Stomach (tissue), 9 donors: ENCODE data around the gene KCNK5. TPM values are rescaled to one million over a fixed set of nuclear protein-coding genes. Genes with fewer than 3 reads are reported as not detected.

Experiments
- DNase-seq, 2 donors: peaks; one replicate each; pipeline versions ENCODE4 v3.0.0 to v3.0.0-alpha.2; 2013 to 2019
- H3K27ac ChIP-seq, 5 donors: fragments of 200-600 bp in 4 of 5; sonication (generic) in 4 of 5; one replicate each; pipeline ENCODE4 v1.5.1; 2013 to 2019; ENCODE audit warnings: mild to moderate bottlenecking in 1 of 5, moderate library complexity in 1 of 5
- H3K27me3 ChIP-seq, 3 donors: fragments of 200-600 bp; sonication (generic); one replicate each; pipeline ENCODE4 v1.5.1; 2017 to 2019; ENCODE audit warnings: mixed run types in 1 of 3
- H3K36me3 ChIP-seq, 4 donors: fragments of 200-600 bp; sonication (generic); 1 replicate in 3 of 4; 2 replicates in 1 of 4; pipeline ENCODE4 v1.5.1; 2016 to 2019
- H3K4me1 ChIP-seq, 4 donors: fragments of 200-600 bp; sonication (generic); one replicate each; pipeline ENCODE4 v1.5.1; 2016 to 2019
- H3K4me3 ChIP-seq, 4 donors: fragments of 200-600 bp; sonication (generic) in 3 of 4; one replicate each; pipeline ENCODE4 v1.5.1; 2016 to 2019; ENCODE audit warnings: mild to moderate bottlenecking in 1 of 4
- H3K9me3 ChIP-seq, 4 donors: fragments of 200-600 bp; sonication (generic); one replicate each; pipeline ENCODE4 v1.5.1; 2016 to 2019
- EP300 ChIP-seq: sonication (generic); formaldehyde crosslinking; IDR thresholded peaks from one replicate; pipeline ENCODE4 v1.6.1; 2017; ENCODE audit warnings: antibody characterized with exemption
- POLR2A ChIP-seq, 4 donors: fragments of 450-650 bp; IDR thresholded peaks; one replicate each; pipeline ENCODE4 v1.6.1; 2016; ENCODE audit warnings: antibody characterized with exemption in 4 of 4, control low read depth in 2 of 4, mild to moderate bottlenecking in 1 of 4, moderate library complexity in 1 of 4
- POLR2AphosphoS5 ChIP-seq, 3 donors: sonication (generic); formaldehyde crosslinking; IDR thresholded peaks; one replicate each; pipeline ENCODE4 v1.6.1; 2016; ENCODE audit warnings: antibody characterized with exemption in 3 of 3
- WGBS, 5 donors: extraction: QIAGEN DNeasy Blood & Tissue Kit in 3 of 5; methylation state at CpG; one replicate each; pipeline versions ENCODE4 v1.1.5 to v1.1.7; 2013 to 2018; 5-methylcytosine and 5-hydroxymethylcytosine counted together
- intact Hi-C: fragments of 100-400 bp; cut with DNase I; formaldehyde crosslinking; loops from one replicate; pipeline ENCODE4 v1.15.1; 2023; ENCODE audit warnings: low total_unique reads
- polyA plus RNA-seq, 3 donors: library from polyadenylated mRNA; stranded (reverse); fragments of 200-250 nt; gene quantifications; one replicate each; pipeline ENCODE4 v1.2.3, GENCODE V29; 2013
- total RNA-seq, 5 donors: library from RNA; depleted of rRNA; stranded (reverse); fragments of >200 nt; gene quantifications; one replicate each; pipeline versions ENCODE4 v1.1.0 to v1.2.3, GENCODE V29; 2014 to 2016
- TF ChIP-seq, protein P1 (sequence below), 7 experiments: fragments of 450-650 bp in 4 of 7; fragments of 200-600 bp in 3 of 7; sonication (generic) in 3 of 7; IDR thresholded peaks; one replicate each; pipeline ENCODE4 v1.5.1; 2016 to 2019; ENCODE audit warnings: antibody characterized with exemption in 7 of 7, control low read depth in 2 of 7, mild to moderate bottlenecking in 1 of 7
- donor health status: healthy with polysubstance abuse.
- donor health status: Bipolar disorder and iron deficiency.
- donor health status: healthy.

The KCNK5 gene
- total and polyA plus RNA-seq, 8 donors = 4.9 to 30.7 (median 10.3) TPM

DNA sequence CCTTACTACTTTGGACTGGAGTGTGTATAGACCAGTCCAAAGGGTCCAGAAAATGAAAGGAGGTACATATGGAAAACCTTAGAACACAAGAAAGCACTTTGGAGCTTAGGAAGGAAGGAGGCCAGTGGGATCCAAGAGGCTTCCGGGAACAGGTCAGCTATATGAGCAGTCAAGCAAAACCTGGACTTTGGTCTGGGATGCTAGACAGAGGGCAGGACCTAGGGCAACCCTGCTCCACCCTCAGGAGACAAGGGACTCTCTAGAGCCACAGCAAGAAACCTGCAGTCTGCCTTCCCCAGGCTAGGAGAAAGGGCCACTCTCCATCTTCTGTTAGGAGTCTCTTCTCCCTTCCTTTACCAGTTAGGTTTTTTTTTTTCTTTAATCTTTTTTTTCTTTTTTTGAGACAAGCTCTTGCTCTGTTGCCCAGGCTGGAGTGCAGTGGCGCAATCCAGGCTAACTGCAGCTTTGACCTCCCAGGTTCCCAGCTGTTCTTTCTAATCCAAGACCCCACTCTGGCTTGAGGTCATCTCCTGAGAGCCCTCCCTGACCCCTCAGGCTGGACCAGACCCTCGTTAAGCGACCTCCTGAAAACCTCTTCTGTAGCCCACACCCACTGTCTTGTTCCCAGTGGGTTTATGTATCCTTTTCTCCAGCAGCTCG, 4.6 kb downstream of the KCNK5 start:
- intact Hi-C loops = no loop called here
- Histone ChIP-seq H3K4me1 (peaks cover 19 to 86% (median 48%) of the 10 kb centered on the region in 4 donors), H3K27me3 (peaks cover 0 to 42% (median 15%) of the 10 kb centered on the region in 3 donors), H3K4me3 (no peak overlapping the region), H3K9me3 (no peaks in the 10 kb centered on the region), H3K36me3 (no peaks in the 10 kb centered on the region), H3K27ac (peak overlapping the region in 4 of 5 donors; percentile 25 to 84 (median 70))
- peak in 1 of 2 donors; percentile 26 for DNase-seq
- TF ChIP-seq, protein P1, sequence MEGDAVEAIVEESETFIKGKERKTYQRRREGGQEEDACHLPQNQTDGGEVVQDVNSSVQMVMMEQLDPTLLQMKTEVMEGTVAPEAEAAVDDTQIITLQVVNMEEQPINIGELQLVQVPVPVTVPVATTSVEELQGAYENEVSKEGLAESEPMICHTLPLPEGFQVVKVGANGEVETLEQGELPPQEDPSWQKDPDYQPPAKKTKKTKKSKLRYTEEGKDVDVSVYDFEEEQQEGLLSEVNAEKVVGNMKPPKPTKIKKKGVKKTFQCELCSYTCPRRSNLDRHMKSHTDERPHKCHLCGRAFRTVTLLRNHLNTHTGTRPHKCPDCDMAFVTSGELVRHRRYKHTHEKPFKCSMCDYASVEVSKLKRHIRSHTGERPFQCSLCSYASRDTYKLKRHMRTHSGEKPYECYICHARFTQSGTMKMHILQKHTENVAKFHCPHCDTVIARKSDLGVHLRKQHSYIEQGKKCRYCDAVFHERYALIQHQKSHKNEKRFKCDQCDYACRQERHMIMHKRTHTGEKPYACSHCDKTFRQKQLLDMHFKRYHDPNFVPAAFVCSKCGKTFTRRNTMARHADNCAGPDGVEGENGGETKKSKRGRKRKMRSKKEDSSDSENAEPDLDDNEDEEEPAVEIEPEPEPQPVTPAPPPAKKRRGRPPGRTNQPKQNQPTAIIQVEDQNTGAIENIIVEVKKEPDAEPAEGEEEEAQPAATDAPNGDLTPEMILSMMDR (IDR thresholded peaks at IDR 0.05) = no peak
- TF ChIP-seq POLR2A (IDR thresholded peaks at IDR 0.05) (no peak), POLR2AphosphoS5 (IDR thresholded peaks at IDR 0.05) (no peak), EP300 (no peak)
- WGBS, 5 donors = 59 to 70% (median 60%) methylated on average over 5 of the region's 5 CpGs

DNA sequence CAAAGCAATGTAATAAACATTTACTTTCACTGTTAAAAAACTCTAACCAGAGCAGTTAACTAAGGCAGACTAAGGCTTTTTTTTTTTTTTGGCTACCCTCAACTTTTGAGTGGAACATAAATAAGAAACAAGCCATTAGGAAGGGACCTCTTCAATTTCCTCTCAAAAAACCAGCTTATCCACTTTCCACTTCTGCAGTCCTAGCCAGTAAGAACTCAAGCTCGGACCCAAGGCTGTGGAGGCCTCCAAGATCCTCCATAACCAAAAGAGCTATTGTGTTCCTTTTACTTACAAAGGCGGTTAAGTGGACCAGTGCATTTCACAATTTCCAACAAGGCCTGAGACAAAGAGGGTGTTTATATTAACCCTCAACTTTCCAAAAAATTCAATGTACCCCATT, 5.3 kb downstream of the KCNK5 start:
- Histone ChIP-seq H3K27ac (peak overlapping the region in 2 of 5 donors; percentile 69 to 72), H3K27me3 (peaks cover 0 to 35% (median 11%) of the 10 kb centered on the region in 3 donors), H3K36me3 (no peaks in the 10 kb centered on the region), H3K4me1 (peaks cover 12 to 86% (median 46%) of the 10 kb centered on the region in 4 donors), H3K4me3 (no peak overlapping the region), H3K9me3 (no peaks in the 10 kb centered on the region)
- intact Hi-C loops = no loop called here
- TF ChIP-seq POLR2AphosphoS5 (IDR thresholded peaks at IDR 0.05) (no peak), EP300 (no peak), POLR2A (IDR thresholded peaks at IDR 0.05) (no peak)
- TF ChIP-seq, protein P1 (IDR thresholded peaks at IDR 0.05) = no peak
- WGBS, 5 donors = 36 to 55% (median 41%) methylated on average over 2 of the region's 2 CpGs
- peak in 1 of 2 donors; percentile 8 for DNase-seq

DNA sequence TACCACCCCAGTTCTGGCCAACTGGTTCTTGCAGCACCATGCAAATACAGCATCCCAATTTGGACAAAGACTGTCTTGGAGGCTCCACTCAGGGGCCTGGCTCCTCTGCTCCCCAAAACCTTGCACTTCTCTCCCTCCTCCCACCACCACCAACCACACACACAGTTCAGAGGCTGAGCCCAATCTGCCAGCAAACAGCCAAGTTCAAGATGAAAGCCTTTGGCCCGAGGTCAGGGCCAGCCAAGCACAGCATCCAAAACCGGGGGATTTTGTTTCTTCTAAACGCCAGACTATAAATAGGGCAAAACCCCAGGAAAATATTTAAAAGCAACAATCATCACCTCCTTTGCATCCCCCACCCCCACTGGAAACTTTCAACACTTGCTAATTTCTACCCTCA, 5.7 kb downstream of the KCNK5 start:
- Histone ChIP-seq H3K27ac (peak overlapping the region in 1 of 5 donors; percentile 69), H3K4me1 (peaks cover 9 to 86% (median 45%) of the 10 kb centered on the region in 4 donors), H3K27me3 (peaks cover 0 to 31% (median 8%) of the 10 kb centered on the region in 3 donors), H3K36me3 (no peaks in the 10 kb centered on the region), H3K9me3 (no peaks in the 10 kb centered on the region), H3K4me3 (no peak overlapping the region)
- intact Hi-C loops = no loop called here
- 27 to 46% (median 29%) methylated on average over 3 of the region's 3 CpGs for WGBS, 5 donors
- TF ChIP-seq POLR2A (IDR thresholded peaks at IDR 0.05) = no peak
- TF ChIP-seq, protein P1 (IDR thresholded peaks at IDR 0.05) = no peak
- TF ChIP-seq POLR2AphosphoS5 (IDR thresholded peaks at IDR 0.05) = no peak
- no peak for TF ChIP-seq EP300
- DNase-seq = peak in 1 of 2 donors; percentile 1

DNA sequence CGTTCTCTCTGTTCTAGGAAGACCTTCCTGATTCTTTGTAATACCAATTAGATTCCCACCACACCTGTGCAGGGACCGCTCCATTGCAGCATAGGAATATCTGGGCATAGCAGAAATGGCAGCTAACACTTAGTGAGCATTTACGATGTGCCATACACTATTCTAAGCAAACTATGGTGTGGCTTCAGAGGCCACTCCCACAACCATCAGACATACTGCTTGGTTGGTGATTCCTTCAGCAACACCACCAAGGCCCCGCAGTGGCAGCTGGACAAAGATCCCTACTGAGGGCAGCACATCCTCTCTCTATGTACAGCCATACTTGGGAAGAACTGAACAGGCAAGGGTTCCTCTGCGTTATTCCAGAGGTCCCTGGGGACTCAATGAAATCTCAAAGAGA, 6.2 kb downstream of the KCNK5 start:
- intact Hi-C loops = no loop called here
- Histone ChIP-seq H3K4me1 (peaks cover 9 to 86% (median 45%) of the 10 kb centered on the region in 4 donors), H3K4me3 (no peak overlapping the region), H3K27ac (peak overlapping the region in 1 of 5 donors; percentile 69), H3K36me3 (no peaks in the 10 kb centered on the region), H3K27me3 (peaks cover 0 to 26% (median 3%) of the 10 kb centered on the region in 3 donors), H3K9me3 (no peaks in the 10 kb centered on the region)
- 86 to 94% (median 91%) methylated on average over 5 of the region's 5 CpGs for WGBS, 5 donors
- TF ChIP-seq EP300 (no peak), POLR2AphosphoS5 (IDR thresholded peaks at IDR 0.05) (no peak), POLR2A (IDR thresholded peaks at IDR 0.05) (no peak)
- TF ChIP-seq, protein P1 (IDR thresholded peaks at IDR 0.05) = no peak
- DNase-seq = peak in 1 of 2 donors; percentile 1
